H9 (cell line): ENCODE measurements around the gene KLHDC3. TPM values are rescaled to one million over a fixed set of nuclear protein-coding genes. Genes with fewer than 3 reads are reported as not detected.

Experiments
- DNase-seq: peaks from one replicate; pipeline ENCODE4 v3.0.0-alpha.2; 2017
- H2AFZ ChIP-seq: one replicate; pipeline ENCODE4 v1.6.1; 2013; ENCODE audit warnings: mild to moderate bottlenecking, low read length, control low read depth, moderate library complexity
- H2AK5ac ChIP-seq: 2 replicates; pipeline ENCODE4 v1.6.1; 2013; ENCODE audit warnings: low read length, control low read depth, mixed read lengths; ENCODE audit not compliant: insufficient read length
- H2BK120ac ChIP-seq: one replicate; pipeline ENCODE4 v1.6.1; 2013; ENCODE audit warnings: low read depth, mild to moderate bottlenecking, low read length, control low read depth, inconsistent platforms; ENCODE audit not compliant: poor library complexity, severe bottlenecking
- H2BK12ac ChIP-seq: 2 replicates; pipeline ENCODE4 v1.6.1; 2013; ENCODE audit warnings: low read length, control low read depth, mixed read lengths, low read depth; ENCODE audit not compliant: insufficient read length
- H2BK15ac ChIP-seq: 2 replicates; pipeline ENCODE4 v1.6.1; 2013; ENCODE audit warnings: low read depth, low read length, control low read depth
- H2BK20ac ChIP-seq: one replicate; pipeline ENCODE4 v1.6.1; 2013; ENCODE audit warnings: low read depth, mild to moderate bottlenecking, low read length, control low read depth, inconsistent platforms; ENCODE audit not compliant: poor library complexity, severe bottlenecking
- H2BK5ac ChIP-seq: 2 replicates; pipeline ENCODE4 v1.6.1; 2013; ENCODE audit warnings: low read length, control low read depth, mixed read lengths; ENCODE audit not compliant: insufficient read length
- H3K14ac ChIP-seq: 2 replicates; pipeline ENCODE4 v1.6.1; 2013; ENCODE audit warnings: low read length, control low read depth; ENCODE audit not compliant: insufficient read depth
- H3K18ac ChIP-seq: 2 replicates; pipeline ENCODE4 v1.6.1; 2013; ENCODE audit warnings: low read depth, mild to moderate bottlenecking, mixed read lengths, low read length, control low read depth; ENCODE audit not compliant: insufficient read length
- H3K23ac ChIP-seq: 2 replicates; pipeline ENCODE4 v1.6.1; 2013; ENCODE audit warnings: low read length, control low read depth, mixed read lengths, low read depth; ENCODE audit not compliant: insufficient read length
- H3K23me2 ChIP-seq: 2 replicates; pipeline ENCODE4 v1.6.1; 2013; ENCODE audit warnings: low read depth, mild to moderate bottlenecking, mixed read lengths, low read length, control low read depth; ENCODE audit not compliant: insufficient read length, poor library complexity, severe bottlenecking
- H3K27ac ChIP-seq: 2 replicates; pipeline ENCODE4 v1.5.1; 2013; ENCODE audit warnings: low read length, control low read depth, mixed read lengths, low read depth; ENCODE audit not compliant: insufficient read length
- H3K27me3 ChIP-seq: 2 replicates; pipeline ENCODE4 v1.6.1; 2013; ENCODE audit warnings: low read length, control low read depth, inconsistent platforms; ENCODE audit not compliant: insufficient read depth
- H3K4ac ChIP-seq: 2 replicates; pipeline ENCODE4 v1.6.1; 2013; ENCODE audit warnings: low read depth, mild to moderate bottlenecking, control low read depth, inconsistent platforms, low read length, moderate library complexity
- H3K4me1 ChIP-seq: 2 replicates; pipeline ENCODE4 v1.6.1; 2013; ENCODE audit warnings: low read length, control low read depth, inconsistent platforms; ENCODE audit not compliant: insufficient read depth
- H3K4me2 ChIP-seq: 2 replicates; pipeline ENCODE4 v1.6.1; 2013; ENCODE audit warnings: low read length, control low read depth, mixed read lengths; ENCODE audit not compliant: insufficient read length, insufficient read depth
- H3K56ac ChIP-seq: 2 replicates; pipeline ENCODE4 v1.6.1; 2013; ENCODE audit warnings: low read depth, mild to moderate bottlenecking, mixed read lengths, low read length, control low read depth; ENCODE audit not compliant: insufficient read length
- H3K79me1 ChIP-seq: 2 replicates; pipeline ENCODE4 v1.6.1; 2013; ENCODE audit warnings: low read depth, mild to moderate bottlenecking, moderate library complexity, low read length, control low read depth, inconsistent platforms; ENCODE audit not compliant: insufficient read depth, poor library complexity, severe bottlenecking
- H3K79me2 ChIP-seq: 2 replicates; pipeline ENCODE4 v1.6.1; 2013; ENCODE audit warnings: low read length, control low read depth, inconsistent platforms; ENCODE audit not compliant: insufficient read depth
- H3K9ac ChIP-seq: 2 replicates; pipeline ENCODE4 v1.6.1; 2013; ENCODE audit warnings: low read length, control low read depth, mixed read lengths; ENCODE audit not compliant: insufficient read length; ENCODE audit errors: extremely low read depth
- H3K9me3 ChIP-seq: one replicate; pipeline ENCODE4 v1.6.1; 2013; ENCODE audit warnings: low read depth, low read length, inconsistent platforms; ENCODE audit not compliant: control insufficient read depth
- H3T11ph ChIP-seq: one replicate; pipeline ENCODE4 v1.6.1; 2013; ENCODE audit warnings: mild to moderate bottlenecking, low read length, control low read depth, inconsistent platforms
- H4K20me1 ChIP-seq: one replicate; pipeline ENCODE4 v1.6.1; 2013; ENCODE audit not compliant: control insufficient read depth, insufficient read length, insufficient read depth
- H4K5ac ChIP-seq: 2 replicates; pipeline ENCODE4 v1.6.1; 2013; ENCODE audit warnings: low read depth, mild to moderate bottlenecking, mixed read lengths, low read length, control low read depth; ENCODE audit not compliant: insufficient read length
- H4K8ac ChIP-seq: replicated peaks from 2 replicates; pipeline ENCODE4 v1.6.1; 2013; ENCODE audit warnings: low read length, control low read depth, mixed read lengths, low read depth; ENCODE audit not compliant: insufficient read length
- H4K91ac ChIP-seq: 2 replicates; pipeline ENCODE4 v1.6.1; 2013; ENCODE audit warnings: low read depth, mild to moderate bottlenecking, moderate library complexity, mixed read lengths, low read length, control low read depth; ENCODE audit not compliant: insufficient read length
- H3K27ac Mint-ChIP-seq, 3 experiments: 2 replicates in 2 of 3; 3 replicates in 1 of 3; pipeline ENCODE4 v1.8.0; 2020 to 2021; ENCODE audit warnings: mixed read lengths in 3 of 3, mild to moderate bottlenecking in 1 of 3, moderate library complexity in 1 of 3
- H3K27me3 Mint-ChIP-seq: 2 replicates; pipeline ENCODE4 v1.8.0; 2021; ENCODE audit warnings: low read depth, mild to moderate bottlenecking, moderate library complexity, mixed read lengths
- H3K36me3 Mint-ChIP-seq, 3 experiments: 2 replicates in 2 of 3; 3 replicates in 1 of 3; pipeline ENCODE4 v1.8.0; 2020 to 2021; ENCODE audit warnings: low read depth in 3 of 3, mixed read lengths in 3 of 3; ENCODE audit not compliant: insufficient read depth in 1 of 3
- H3K4me1 Mint-ChIP-seq, 2 experiments: 2 replicates each; pipeline ENCODE4 v1.8.0; 2020; ENCODE audit warnings: mixed read lengths in 2 of 2
- H3K4me3 Mint-ChIP-seq, 2 experiments: 2 replicates in 1 of 2; 3 replicates in 1 of 2; pipeline ENCODE4 v1.8.0; 2020 to 2021; ENCODE audit warnings: mild to moderate bottlenecking in 2 of 2, mixed read lengths in 2 of 2, moderate library complexity in 1 of 2
- H3K9me3 Mint-ChIP-seq, 2 experiments: 2 replicates in 1 of 2; 3 replicates in 1 of 2; pipeline ENCODE4 v1.8.0; 2020; ENCODE audit warnings: mild to moderate bottlenecking in 2 of 2, mixed read lengths in 2 of 2, moderate library complexity in 1 of 2
- WGBS: extraction: QIAGEN DNeasy Blood & Tissue Kit; methylation state at CpG from one replicate; pipeline ENCODE4 v1.1.7; 2013; ENCODE audit warnings: missing lambda C conversion rate, low lambda C conversion rate, mixed read lengths; ENCODE audit not compliant: insufficient read length; ENCODE audit errors: extremely low coverage; 5-methylcytosine and 5-hydroxymethylcytosine counted together
- total RNA-seq: library from RNA; stranded (reverse); gene quantifications from 2 replicates; pipeline ENCODE4 v1.2.1, GENCODE V29; 2021
- TF ChIP-seq, protein P1 (sequence below): fragments of 200-600 bp; sonication (generic); conservative IDR thresholded peaks from 3 replicates; pipeline ENCODE4 v1.8.0; 2021; ENCODE audit warnings: antibody characterized with exemption, mild to moderate bottlenecking

Gene KLHDC3
- total RNA-seq, 1 experiment from 2014 or later, result 146 TPM

DNA sequence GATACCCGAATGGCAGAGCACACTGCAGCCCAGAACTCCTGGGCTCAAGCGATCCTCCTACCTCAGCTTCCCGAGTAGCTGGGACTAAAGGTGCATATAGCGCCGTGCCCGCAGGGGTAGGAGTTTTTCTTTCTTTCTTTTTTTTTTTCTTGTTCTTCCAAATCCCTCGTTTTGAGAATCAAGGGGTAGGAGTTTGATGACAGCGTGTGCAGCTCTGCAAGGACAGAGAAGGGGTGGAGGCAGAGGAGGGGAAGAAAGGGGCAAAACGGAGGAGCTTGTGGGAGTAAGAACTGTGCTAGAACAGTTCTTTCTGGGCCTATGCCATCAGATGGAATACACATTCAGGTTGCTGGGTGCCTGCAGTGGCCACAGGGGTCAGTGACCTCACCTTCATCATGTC, 22.7 kb downstream of the KLHDC3 start:
- Histone ChIP-seq H2BK12ac (no peak overlapping the region), H3K9ac (no peak overlapping the region), H2BK120ac (no peak overlapping the region), H3K18ac (no peak overlapping the region), H2AK5ac (no peak overlapping the region), H3K79me2 (no peaks in the 10 kb centered on the region), H4K91ac (no peak overlapping the region), H2BK15ac (no peak overlapping the region), H3K4me2 (no peak overlapping the region), H3K9me3 (no peaks in the 10 kb centered on the region), H3K27ac (no peak overlapping the region), H3K14ac (no peak overlapping the region), H2BK5ac (no peak overlapping the region), H3K4me1 (no peaks in the 10 kb centered on the region), H4K20me1 (no peaks in the 10 kb centered on the region), H3K23me2 (no peaks in the 10 kb centered on the region), H2AFZ (no peak overlapping the region), H3K23ac (no peak overlapping the region), H3T11ph (no peak overlapping the region), H3K4ac (no peak overlapping the region), H3K27me3 (no peaks in the 10 kb centered on the region), H4K5ac (no peak overlapping the region), H3K79me1 (no peaks in the 10 kb centered on the region), H4K8ac (no peak overlapping the region), H2BK20ac (no peak overlapping the region), H3K56ac (no peak overlapping the region)
- H3K36me3 Mint-ChIP-seq, result peaks cover 31 to 86% (median 67%) of the 10 kb centered on the region in 3 experiments; a peak in 6 of 7 replicates
- no peaks in the 10 kb centered on the region; a peak in 1 of 5 replicates for H3K9me3 Mint-ChIP-seq
- no peak for DNase-seq
- TF ChIP-seq, protein P1, sequence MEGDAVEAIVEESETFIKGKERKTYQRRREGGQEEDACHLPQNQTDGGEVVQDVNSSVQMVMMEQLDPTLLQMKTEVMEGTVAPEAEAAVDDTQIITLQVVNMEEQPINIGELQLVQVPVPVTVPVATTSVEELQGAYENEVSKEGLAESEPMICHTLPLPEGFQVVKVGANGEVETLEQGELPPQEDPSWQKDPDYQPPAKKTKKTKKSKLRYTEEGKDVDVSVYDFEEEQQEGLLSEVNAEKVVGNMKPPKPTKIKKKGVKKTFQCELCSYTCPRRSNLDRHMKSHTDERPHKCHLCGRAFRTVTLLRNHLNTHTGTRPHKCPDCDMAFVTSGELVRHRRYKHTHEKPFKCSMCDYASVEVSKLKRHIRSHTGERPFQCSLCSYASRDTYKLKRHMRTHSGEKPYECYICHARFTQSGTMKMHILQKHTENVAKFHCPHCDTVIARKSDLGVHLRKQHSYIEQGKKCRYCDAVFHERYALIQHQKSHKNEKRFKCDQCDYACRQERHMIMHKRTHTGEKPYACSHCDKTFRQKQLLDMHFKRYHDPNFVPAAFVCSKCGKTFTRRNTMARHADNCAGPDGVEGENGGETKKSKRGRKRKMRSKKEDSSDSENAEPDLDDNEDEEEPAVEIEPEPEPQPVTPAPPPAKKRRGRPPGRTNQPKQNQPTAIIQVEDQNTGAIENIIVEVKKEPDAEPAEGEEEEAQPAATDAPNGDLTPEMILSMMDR, result no peak
- no peaks in the 10 kb centered on the region for H3K4me1 Mint-ChIP-seq
- H3K4me3 Mint-ChIP-seq, result no peak overlapping the region
- WGBS, result no CpG with 5 or more reads among the region's 9 CpGs
- no peaks in the 10 kb centered on the region; the same call in none of the 2 replicates for H3K27me3 Mint-ChIP-seq
- H3K27ac Mint-ChIP-seq, result peak overlapping the region in 1 of 3 experiments; percentile 16; a peak in 1 of 7 replicates
